ENCODE results near the gene FAM240A. TPM values are rescaled to one million over a fixed set of nuclear protein-coding genes. Genes with fewer than 3 reads are reported as not detected.
"Not testable (repeated sequence)": the region's sequence is repeated elsewhere in the genome, so short reads cannot be mapped to it uniquely, and the experiment has no call there.

FAM240A gene
- total RNA-seq, 1 donor from 2014 or later = not detected

DNA sequence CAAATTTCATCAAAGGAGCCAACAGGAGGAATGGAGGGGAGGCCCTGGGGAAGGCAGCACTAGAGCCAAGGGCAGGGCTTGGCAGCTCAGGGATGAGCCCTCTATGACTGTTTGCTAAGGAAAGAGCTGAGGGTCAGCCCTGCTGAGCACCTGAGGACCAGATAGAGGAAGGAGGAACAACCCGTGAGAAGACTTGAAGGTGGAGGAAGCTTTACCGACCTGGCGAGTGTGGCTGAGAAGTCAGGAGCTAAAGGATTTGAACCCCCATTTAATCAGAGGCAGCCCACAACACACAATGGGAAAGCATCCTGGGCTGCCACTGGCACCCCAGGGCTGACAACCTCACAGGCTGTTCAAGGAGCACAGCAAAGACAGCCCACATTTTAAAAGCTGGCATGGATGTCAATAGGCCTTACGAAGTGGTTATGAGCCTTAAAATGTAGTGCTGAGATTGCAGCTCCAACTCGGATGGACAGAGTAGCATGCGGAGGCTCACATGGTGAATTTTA, 25.5 kb upstream of the FAM240A start:
- DNase-seq (ENCODE audit: low read depth in 2 of 2) = no peak

DNA sequence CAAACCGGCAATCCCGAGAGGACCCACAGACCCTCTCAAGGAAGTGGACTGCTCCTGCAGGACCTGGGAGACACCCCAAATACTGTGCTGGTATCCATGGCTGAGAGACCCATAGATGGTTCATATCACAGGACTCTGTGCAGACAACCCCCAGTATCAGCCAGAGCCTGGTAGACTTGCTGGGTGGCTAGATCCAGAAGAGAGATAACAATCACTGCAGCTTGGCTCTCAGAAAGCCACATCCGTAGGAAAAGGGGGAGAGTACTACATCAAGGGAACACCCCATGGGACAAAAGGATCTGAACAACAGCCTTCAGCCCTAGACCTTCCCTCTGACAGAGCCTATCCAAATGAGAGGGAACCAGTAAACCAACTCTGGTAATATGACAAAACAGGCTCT, 25.1 kb upstream of the FAM240A start:
- not testable (repeated sequence) for DNase-seq (ENCODE audit: low read depth in 2 of 2)

DNA sequence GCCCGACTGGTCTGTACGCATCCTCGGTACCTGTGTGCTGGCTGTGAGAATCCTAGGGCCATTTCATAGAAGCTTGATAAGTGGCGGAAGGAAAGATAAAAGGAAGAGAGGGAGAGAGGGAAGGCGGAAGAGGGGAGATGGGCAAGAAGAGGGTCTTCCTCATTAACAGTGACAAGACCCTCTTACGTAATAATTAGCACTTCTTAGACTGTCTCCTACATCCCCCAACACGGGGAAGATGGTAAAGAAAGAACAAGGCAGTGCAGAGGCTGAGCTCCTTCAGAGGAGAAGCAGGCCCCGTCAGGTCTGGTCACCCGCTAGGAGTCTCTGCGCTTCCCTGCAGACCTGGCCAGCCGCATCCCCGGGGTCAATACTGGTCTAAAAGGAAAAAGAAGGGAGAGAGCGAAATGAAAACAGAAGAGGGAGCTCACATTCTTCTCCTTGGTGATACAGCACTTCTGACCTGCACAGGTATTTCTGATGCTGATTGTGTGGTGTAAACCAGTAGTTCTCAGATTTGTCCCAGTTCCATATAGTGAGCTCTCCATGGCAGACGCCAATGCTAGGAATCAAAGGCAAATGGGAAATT, 19.0 kb upstream of the FAM240A start:
- no peak for DNase-seq (ENCODE audit: low read depth in 2 of 2)

DNA sequence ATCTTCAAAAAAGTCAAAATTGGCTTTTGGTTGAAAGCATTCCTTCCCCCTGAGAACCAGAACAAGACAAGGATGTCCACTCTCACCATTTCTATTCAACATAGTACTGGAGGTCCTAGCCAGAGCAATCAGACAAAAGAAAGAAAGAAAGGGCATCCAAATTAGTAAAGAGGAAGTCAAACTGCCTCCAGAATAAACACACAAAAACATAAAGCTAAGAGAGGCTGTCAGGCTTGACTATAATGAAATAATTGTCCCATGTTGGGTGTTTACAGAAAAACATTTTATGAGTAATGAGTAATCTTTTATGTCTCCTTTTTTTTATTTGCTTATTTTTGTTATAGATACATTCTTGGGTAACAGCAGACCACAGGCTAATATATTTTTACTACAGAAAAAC, 18.3 kb upstream of the FAM240A start:
- no peak for DNase-seq (ENCODE audit: low read depth in 2 of 2)

DNA sequence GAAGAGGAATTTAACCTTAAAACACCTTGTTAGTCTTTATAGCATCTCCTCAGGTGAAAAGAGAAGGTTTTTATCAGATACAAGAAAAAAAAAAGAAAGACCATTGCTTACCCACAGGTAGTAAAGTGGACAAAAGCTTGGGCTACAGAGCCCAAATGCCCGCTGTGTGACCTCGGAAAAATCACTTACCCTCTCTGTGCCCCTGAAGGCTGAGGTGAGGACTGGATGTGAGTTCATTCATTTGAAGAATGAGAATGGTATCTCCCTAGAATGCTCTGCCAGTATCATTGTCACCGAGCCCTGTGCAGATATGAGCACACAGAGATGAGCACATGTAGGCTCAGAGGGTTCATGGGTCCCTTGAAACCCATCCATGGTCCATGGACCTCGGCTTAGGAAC, 17.6 kb upstream of the FAM240A start:
- no peak for DNase-seq (ENCODE audit: low read depth in 2 of 2)

DNA sequence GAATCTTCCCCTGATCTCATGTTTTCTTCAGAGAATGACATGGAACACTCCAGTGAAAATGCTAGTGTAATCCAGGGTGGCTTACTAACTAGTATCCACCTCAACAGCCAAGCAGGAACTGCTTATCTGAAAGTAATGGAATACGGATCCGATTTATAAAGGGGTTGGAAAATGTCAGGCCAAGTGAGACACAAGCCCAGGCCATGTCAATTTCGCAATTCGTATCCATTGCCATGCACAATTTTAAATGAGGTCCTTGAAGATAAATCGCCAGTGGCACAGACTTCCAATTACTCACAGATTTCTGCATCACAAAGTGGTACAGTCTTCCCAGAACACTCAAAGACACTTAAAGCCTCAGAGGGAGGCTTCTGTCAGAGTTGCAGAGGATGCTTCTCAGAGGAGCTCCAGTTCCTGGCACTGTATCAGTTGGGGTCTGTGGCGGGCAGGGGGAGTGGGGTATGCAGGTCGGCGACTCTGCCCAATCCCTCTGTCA, 16.5 kb upstream of the FAM240A start:
- DNase-seq (ENCODE audit: low read depth in 2 of 2) = no peak

DNA sequence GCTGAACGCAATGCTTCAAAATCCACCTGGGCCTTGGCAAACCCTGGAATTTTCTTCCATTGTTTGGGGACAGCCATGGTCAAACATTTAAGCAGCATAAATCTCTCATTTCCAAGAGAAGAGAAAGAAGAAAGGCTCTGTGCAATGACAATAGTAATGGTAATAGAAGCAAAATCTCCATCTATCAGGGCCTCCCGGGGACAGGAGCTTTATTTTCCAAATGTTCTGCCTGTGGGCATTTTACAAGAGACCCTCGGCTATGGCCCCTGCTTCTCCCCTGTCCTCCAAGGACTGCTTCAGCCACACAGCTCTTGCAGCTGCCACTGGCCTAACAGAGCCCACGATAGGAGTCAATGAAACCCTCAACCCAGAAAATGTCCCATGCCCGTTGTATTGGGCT, 12.7 kb upstream of the FAM240A start:
- DNase-seq (ENCODE audit: low read depth in 2 of 2) = no peak

DNA sequence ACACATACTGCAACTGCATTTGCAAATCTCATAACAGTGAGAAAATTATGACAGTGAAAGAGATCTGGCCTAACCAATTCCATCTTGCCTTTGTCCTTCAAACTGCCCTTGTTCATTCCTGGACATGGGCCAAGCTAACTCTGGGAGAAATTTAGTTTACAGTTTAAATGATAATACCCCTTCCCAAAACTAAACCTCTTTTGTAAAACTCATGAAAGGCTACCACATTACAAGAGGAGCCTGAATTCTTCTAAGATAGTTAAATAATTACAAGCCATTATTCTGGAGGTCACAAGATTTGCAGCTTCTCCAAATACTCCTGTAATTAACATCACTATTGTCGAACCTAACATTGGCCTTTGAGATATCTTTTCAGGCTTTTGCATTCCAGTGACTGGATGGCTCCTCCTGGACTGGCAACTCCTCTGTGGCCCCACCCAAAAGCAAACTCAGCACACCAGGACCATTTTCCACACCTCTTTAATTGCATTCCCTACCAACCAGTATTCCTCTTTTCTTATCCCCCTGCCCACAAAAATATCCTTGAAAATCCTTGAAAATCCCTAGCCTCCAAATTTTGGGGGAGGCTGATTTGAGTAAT, 8.8 kb upstream of the FAM240A start:
- no peak for DNase-seq (ENCODE audit: low read depth in 2 of 2)

DNA sequence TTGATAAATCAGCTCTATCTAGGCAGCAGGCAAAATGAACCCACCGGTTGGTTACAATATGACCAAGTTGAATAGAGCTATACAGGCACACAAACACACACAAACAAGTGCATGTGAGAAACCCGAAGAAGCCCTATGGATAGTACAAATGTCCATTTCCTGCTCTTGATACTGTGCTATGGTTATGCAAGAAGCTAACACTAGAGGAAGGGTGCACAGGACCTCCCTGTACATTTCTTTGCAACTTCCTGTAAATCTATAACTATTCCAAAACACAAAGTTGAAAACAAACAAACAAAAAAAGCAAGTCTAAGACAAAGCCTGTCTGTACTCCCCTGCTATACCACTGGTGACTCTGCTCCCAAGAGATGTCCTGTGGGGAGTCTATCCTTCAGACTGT, 8.2 kb upstream of the FAM240A start:
- no peak for DNase-seq (ENCODE audit: low read depth in 2 of 2)

DNA sequence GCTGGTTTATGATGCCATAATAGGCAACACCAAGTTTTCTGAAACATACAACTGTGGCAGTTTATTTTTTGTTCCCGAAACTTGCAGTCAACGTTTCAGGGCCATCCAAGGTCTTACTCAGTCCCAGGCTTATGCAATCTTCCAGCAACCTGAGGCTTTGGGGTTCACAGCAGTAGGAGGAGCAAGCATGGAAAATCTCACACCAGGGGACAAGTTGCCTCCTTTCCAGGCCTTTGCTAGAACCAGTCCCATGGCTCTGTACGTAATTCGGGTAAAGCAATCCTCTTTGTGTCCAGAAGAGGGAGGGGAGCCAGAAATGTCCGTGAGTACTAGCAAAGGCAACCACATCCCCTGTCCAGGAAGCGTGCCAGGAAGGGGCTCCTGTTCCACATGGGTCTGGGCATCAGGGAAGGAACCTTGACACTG, 4.7 kb upstream of the FAM240A start:
- peak in 1 of 2 donors; percentile 9 for DNase-seq (ENCODE audit: low read depth in 2 of 2)

DNA sequence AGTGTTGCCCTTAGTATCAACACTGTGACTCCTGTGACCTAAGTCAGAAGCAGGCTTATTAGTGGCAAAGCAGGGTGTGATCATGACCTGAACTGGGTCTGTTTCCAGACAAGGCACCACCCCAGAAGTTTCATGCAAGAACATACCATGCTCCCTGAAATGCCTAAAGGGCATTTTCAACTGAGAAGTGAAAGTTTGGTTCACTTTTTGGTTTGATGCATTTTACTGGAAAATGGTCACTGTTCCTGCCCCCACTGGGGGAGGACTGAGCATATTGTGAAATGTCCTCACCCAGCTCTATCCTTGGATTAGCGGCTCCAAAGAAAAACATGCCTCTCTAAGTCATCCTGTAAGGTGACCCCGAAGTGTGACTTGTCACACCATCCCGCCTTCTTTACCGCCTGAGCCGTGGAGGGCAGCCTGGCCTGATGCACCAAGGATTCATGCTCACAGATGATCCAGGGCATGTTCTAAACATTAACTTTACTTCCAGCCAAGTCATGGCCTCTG, 3.1 kb upstream of the FAM240A start:
- DNase-seq (ENCODE audit: low read depth in 2 of 2) = no peak

DNA sequence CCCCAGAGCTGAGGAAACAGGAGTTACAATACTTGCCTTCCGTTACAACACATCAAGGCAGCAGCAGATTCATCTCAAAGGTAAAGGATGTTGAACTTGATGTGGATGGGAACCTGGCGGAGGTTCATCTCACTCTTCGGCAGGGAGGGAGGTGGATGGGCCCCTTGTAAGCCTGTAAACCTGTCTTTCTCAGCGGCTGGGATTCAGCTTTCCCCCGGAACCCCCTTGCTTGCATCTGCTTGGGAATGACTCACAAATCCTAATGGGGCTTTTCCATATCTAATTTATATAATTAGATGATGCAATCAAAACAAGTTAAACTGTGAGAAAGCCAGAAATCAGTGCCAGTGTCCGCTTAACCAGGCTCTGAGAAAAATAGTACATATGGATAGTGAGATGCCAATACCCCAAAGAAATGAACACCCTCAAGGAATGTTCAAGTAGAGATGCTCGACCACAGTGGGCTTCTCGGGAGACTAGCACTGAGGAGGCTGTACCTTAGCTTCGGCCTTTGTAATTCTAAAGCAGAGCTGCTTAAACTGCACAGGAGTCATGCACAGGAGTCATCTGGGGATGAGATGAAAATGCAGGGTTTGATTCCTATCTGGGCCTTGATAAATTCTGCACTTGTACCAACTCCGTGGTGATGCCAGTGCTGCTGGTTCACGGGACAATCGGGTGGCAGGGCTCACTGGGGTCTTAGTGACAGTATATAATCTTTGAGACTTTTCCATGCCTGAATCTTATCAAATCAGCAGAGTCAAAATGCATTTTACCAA, 2.2 kb upstream of the FAM240A start:
- DNase-seq (ENCODE audit: low read depth in 2 of 2) = no peak

DNA sequence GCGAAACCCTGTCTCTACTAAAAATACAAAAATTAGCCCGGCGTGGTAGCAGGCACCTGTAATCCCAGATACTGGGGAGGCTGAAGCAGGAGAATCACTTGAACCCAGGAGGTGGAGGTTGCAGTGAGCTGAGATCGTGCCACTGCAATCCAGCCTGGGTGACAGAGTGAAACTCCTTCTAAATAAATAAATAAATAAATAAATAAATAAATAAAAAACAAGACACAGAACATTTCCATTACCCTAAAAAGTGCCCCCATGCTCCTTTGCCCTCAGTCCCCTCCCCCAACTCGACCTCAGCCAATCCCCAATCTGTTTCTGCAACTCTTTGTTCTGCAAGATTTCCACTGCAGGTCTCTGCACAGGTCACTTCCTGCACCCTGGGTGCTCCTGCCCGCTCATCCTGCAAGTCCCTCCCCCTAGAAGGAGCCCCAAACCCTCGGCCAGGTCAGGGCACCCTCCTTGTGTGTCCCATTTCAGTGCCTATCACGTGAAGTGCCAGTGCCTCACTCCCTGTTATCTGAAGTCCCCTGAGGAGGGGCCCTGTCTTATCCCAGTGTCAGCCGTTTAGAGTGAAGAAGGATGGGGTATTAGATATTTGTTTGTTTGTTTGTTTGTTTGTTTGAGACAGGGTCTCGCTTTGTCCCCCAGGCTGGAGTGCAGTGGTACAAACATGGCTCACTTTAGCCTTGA, 1.1 kb downstream of the FAM240A start:
- no peak for DNase-seq (ENCODE audit: low read depth in 2 of 2)

DNA sequence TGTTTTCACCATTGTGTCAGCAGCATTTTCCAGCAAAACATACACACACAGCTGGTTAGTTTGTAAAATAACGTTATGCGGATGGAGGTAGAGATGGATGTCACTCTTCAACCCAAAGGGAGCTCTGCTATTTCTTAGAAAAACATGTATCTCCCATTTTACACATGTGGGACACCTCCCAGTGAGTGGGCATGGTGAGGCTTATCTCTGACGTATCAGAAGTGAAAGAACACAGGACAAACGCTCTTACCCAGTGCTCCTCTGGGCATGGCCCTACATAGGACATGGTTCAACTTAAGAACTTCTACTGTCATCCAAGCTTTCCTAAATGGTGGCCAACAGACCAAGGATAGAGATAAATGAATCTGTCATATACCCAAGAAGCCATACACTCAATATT, 2.1 kb downstream of the FAM240A start:
- DNase-seq (ENCODE audit: low read depth in 2 of 2) = no peak

DNA sequence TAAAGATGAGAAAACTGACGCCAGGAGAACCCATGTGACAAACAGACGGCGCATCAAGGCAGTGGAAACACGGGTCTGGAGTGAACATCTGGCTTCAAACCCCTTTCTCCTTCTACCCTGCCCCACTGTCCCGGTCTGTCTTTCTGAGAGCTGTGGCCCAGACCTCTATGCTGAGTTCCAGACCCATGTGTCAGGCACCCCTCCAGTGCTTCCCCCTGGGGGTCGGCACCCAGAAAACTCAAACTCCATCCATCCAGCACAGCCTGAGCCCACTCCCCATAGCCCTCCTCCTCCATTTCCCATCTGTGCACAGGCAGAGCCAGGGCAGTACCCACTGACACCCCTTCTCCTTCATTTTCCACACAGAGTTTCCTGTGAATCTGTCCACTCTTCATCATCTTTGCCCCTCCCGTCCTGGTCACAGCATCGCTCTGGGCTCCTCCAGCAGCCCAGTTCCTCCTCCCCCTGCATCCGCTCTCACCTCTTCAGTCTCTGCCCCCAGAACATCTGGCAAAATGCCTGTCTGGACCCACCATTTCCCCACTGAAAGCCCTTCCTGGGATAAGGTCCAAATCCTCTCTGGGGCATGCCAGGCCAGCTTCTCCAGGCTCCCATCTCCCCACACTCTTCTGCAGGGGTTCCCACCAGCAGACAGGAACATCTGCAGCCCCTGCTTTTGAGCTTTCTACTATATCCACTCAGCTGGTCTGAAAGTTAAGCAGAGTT, 2.9 kb downstream of the FAM240A start:
- no peak for DNase-seq (ENCODE audit: low read depth in 2 of 2)

DNA sequence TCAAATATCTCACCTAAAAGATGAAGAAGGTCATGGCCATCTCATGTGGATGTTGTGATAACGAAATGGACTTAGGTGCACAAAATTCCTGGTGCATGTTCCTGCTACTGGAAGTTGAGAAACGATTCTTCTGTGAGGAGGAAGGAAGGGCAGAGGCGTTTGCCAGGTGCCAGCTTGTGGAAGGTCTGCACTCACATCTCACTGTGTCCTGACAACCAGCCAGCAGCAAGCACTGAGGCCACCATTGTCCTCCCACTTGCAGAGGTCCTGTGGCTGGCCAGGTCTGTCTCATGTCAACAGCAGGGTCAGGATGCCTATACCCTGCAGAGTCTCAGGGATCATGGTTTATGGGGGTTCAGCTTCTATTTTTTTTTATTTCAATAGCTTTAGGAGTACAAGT, 3.7 kb downstream of the FAM240A start:
- no peak for DNase-seq (ENCODE audit: low read depth in 2 of 2)

DNA sequence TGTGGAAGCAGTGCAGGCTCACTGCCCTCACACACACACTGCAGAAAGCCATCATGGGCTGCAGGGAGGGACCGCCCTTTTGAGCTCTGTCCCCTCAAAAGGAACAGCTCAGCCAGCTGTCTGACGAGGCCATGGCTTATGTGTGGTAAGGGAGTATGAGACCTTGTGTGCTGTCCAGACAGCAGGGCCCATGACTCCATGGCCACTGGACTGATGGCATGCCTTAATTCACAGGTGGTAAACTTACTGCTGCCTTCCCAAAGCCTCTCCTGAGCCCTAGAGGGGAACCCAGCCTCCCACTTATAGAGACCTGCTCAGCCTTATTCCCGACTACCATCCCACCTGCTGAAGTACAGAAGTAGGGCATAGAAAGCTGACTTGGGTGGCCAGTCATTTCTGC, 5.6 kb downstream of the FAM240A start:
- no peak for DNase-seq (ENCODE audit: low read depth in 2 of 2)

DNA sequence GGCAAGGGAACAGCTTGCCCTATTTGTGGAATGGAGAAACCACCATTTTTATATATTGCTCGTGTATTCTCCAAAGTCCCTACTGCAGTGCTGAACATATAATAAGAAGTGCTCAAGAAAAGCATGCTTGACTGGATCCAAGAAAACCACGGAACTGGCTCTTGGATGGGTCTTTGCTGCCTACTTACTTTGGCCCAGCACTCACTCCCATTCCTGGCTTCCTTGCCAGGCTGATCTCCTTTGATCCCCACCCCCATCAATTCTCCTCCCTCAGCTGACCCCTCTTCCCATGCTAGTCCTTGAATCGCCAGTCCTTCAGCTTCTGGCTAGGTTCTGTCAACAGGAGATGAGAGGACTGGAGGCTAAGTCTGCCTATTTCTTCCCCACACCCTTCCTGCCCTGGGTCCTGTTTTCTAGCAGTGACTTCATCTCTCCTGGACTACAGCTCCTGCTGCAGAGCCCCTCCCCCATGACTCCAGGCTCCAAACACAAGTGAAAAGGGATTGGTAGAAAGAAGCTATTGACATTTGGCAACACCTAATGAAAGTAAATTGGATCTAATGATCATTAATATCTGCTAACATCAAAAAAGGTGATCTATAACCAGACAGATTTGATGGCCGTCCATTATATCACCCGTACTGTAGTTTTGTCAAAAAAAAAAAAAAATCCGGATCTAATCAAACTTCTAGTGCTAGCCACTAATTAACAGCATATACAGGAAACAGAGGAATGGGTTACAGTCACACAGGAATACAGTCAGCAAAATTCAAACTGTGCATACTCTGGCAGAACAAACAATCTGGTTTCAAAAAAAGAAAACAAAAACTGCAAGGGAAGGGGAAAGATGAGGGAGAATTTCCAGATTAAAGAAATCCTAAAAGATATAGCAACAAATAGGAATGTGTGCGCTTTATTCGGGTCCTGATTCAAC, 7.8 kb downstream of the FAM240A start:
- no peak for DNase-seq (ENCODE audit: low read depth in 2 of 2)

DNA sequence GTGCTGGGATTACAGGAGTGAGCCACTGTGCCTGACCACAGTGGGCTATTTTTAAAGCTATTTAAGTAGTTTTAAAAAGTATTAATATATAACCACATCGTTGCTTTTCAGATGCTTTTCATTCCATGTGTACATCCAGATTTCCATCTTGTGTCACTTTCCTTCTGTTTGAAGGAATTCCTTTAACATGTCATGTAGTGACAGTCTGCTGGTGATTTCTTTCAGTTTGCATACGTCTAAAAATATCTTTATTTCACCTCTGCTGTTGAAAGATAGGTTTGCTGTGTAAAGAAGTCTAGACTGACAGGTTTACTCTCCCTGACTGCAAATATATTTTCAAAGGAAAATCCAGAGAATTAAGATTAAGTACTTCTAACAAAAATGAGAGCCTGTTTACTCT, 12.2 kb downstream of the FAM240A start:
- DNase-seq (ENCODE audit: low read depth in 2 of 2) = no peak

DNA sequence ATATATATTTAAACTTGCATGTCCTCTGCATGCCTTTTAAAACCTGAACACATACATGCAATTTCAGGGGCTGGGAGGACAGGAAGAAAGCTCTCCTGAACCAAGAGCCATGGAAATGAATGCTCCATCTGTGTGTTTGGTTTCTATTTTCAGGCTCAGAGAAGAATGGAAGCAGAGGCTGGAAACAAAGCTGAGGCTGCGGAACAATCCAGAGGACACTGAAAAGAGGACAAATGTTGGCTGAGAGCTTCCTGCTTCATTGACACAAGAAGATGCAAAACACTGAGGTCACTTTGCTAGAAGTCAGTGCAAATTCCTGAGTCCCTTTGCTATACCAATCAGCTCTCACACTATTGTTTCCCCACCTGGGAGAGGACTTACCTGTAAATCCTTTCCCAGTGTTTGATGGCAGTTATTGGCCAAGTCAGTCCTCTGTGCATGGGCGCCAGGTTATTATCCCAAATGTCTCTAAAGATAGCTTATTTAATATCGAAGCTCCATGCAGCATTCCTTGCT, 12.7 kb downstream of the FAM240A start:
- no peak for DNase-seq (ENCODE audit: low read depth in 2 of 2)
